Sigmoid colon (tissue), 7 donors: ENCODE data around the gene KRT38. TPM values are rescaled to one million over a fixed set of nuclear protein-coding genes. Genes with fewer than 3 reads are reported as not detected.

Experiments
- DNase-seq: peaks from one replicate; pipeline ENCODE4 v3.0.0-alpha.2; 2019
- H3K27ac ChIP-seq, 4 donors: fragments of 200-600 bp; sonication (generic); one replicate each; pipeline ENCODE4 v1.5.1; 2016 to 2019; ENCODE audit warnings: mild to moderate bottlenecking in 1 of 4
- H3K27me3 ChIP-seq, 3 donors: fragments of 200-600 bp; sonication (generic); one replicate each; pipeline ENCODE4 v1.5.1; 2019; ENCODE audit warnings: mild to moderate bottlenecking in 1 of 3
- H3K36me3 ChIP-seq, 4 donors: fragments of 200-600 bp; sonication (generic); one replicate each; pipeline ENCODE4 v1.5.1; 2016 to 2019
- H3K4me1 ChIP-seq, 4 donors: fragments of 200-600 bp; sonication (generic); one replicate each; pipeline ENCODE4 v1.5.1; 2017 to 2019
- H3K4me3 ChIP-seq, 4 donors: fragments of 200-600 bp; sonication (generic); one replicate each; pipeline ENCODE4 v1.5.1; 2017 to 2019; ENCODE audit warnings: mild to moderate bottlenecking in 2 of 4, moderate library complexity in 1 of 4
- H3K9me3 ChIP-seq, 4 donors: fragments of 200-600 bp in 3 of 4; sonication (generic) in 3 of 4; one replicate each; pipeline versions ENCODE4 v1.5.1 to v1.6.1; 2013 to 2019
- EP300 ChIP-seq, 4 donors: sonication (generic); formaldehyde crosslinking; IDR thresholded peaks; one replicate each; pipeline ENCODE4 v1.6.1; 2017; ENCODE audit warnings: antibody characterized with exemption in 4 of 4
- POLR2A ChIP-seq, 2 donors: fragments of 450-650 bp; IDR thresholded peaks; one replicate each; pipeline ENCODE4 v1.6.1; 2016; ENCODE audit warnings: antibody characterized with exemption in 2 of 2, mild to moderate bottlenecking in 2 of 2, moderate library complexity in 2 of 2
- POLR2AphosphoS5 ChIP-seq, 4 donors: sonication (generic); formaldehyde crosslinking; IDR thresholded peaks; one replicate each; pipeline ENCODE4 v1.6.1; 2017; ENCODE audit warnings: antibody characterized with exemption in 4 of 4
- WGBS, 2 donors: extraction: QIAGEN DNeasy Blood & Tissue Kit; methylation state at CpG; one replicate each; pipeline ENCODE4 v1.1.7; 2013; 5-methylcytosine and 5-hydroxymethylcytosine counted together
- intact Hi-C: fragments of 100-400 bp; cut with DNase I; formaldehyde crosslinking; loops from one replicate; pipeline ENCODE4 v1.15.1; 2023
- polyA plus RNA-seq, 3 donors: library from polyadenylated mRNA; stranded (reverse); fragments of 200-250 nt; gene quantifications; one replicate each; pipeline ENCODE4 v1.2.3, GENCODE V29; 2013
- total RNA-seq, 4 donors: library from RNA; depleted of rRNA; stranded (reverse); fragments of >200 nt; gene quantifications; one replicate each; pipeline ENCODE4 v1.1.0, GENCODE V29; 2016
- TF ChIP-seq, protein P1 (sequence below), 4 experiments: fragments of 450-650 bp in 3 of 4; fragments of 200-600 bp in 1 of 4; IDR thresholded peaks; one replicate each; pipeline ENCODE4 v1.5.1; 2016 to 2019; ENCODE audit warnings: antibody characterized with exemption in 4 of 4, mild to moderate bottlenecking in 3 of 4, moderate library complexity in 2 of 4
- donor health status: healthy with polysubstance abuse.
- donor health status: Bipolar disorder and iron deficiency.
- donor health status: healthy.

Gene KRT38
- total and polyA plus RNA-seq, 7 donors = not detected

DNA sequence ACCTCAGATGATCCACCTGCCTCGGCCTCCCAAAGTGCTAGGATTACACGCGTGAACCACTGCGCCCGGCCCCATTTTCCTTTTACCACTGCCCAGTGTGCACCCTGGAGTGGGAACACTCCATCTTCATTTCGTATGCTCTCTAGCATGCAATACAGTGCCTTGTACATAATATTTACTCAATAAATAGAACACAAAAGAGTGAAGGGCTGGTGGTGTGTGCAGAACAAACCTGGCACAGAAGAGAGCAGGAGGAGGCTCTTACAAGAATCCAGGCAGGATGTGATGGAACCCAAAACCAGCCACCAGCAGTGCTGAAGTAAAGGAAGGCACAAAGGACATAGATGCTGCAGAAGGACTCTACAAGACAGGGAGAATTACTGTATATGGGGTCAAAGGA lies 23.7 kb downstream of the KRT38 start:
- no peak overlapping the region for H3K27ac ChIP-seq
- intact Hi-C loops = no loop called here
- H3K36me3 ChIP-seq = no peaks in the 10 kb centered on the region
- no peak overlapping the region for H3K4me3 ChIP-seq
- DNase-seq = no peak
- no peak for TF ChIP-seq POLR2AphosphoS5 (IDR thresholded peaks at IDR 0.05)
- peaks cover 0 to 15% (median 3%) of the 10 kb centered on the region in 3 donors for H3K27me3 ChIP-seq
- no peaks in the 10 kb centered on the region for H3K9me3 ChIP-seq
- H3K4me1 ChIP-seq = peaks cover 0 to 17% (median 12%) of the 10 kb centered on the region in 4 donors
- WGBS, 2 donors = 94 to 96% methylated on average over 6 of the region's 6 CpGs

DNA sequence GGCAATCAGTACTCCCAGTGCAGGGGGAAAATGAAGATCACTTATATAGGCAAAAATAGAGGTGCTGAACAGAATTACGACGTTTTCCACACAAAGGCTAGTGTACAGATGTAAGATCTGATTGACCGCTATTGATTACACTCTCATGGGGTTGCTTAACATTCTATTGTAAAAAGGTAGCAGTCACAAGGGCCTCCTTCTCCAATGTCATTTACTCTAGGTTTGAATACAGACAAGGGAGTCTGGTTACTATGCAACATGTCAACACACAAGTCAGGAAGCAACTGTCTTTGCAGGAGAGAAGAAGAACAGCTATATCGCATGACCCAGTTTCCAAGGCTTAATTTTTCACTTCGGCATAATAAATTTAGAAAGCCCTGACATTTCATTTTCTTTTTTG lies 24.3 kb downstream of the KRT38 start:
- WGBS, 2 donors = 90 to 94% methylated on average over 5 of the region's 5 CpGs
- Histone ChIP-seq H3K4me1 (peaks cover 0 to 11% (median 6%) of the 10 kb centered on the region in 4 donors), H3K27ac (no peak overlapping the region), H3K27me3 (peaks cover 0 to 15% (median 3%) of the 10 kb centered on the region in 3 donors), H3K36me3 (no peaks in the 10 kb centered on the region), H3K9me3 (no peaks in the 10 kb centered on the region), H3K4me3 (no peak overlapping the region)
- intact Hi-C loops = no loop called here
- TF ChIP-seq POLR2AphosphoS5 (IDR thresholded peaks at IDR 0.05) (no peak), EP300 (IDR thresholded peaks at IDR 0.05) (no peak), POLR2A (IDR thresholded peaks at IDR 0.05) (no peak)
- TF ChIP-seq, protein P1, sequence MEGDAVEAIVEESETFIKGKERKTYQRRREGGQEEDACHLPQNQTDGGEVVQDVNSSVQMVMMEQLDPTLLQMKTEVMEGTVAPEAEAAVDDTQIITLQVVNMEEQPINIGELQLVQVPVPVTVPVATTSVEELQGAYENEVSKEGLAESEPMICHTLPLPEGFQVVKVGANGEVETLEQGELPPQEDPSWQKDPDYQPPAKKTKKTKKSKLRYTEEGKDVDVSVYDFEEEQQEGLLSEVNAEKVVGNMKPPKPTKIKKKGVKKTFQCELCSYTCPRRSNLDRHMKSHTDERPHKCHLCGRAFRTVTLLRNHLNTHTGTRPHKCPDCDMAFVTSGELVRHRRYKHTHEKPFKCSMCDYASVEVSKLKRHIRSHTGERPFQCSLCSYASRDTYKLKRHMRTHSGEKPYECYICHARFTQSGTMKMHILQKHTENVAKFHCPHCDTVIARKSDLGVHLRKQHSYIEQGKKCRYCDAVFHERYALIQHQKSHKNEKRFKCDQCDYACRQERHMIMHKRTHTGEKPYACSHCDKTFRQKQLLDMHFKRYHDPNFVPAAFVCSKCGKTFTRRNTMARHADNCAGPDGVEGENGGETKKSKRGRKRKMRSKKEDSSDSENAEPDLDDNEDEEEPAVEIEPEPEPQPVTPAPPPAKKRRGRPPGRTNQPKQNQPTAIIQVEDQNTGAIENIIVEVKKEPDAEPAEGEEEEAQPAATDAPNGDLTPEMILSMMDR (IDR thresholded peaks at IDR 0.05) = no peak
- DNase-seq = no peak

DNA sequence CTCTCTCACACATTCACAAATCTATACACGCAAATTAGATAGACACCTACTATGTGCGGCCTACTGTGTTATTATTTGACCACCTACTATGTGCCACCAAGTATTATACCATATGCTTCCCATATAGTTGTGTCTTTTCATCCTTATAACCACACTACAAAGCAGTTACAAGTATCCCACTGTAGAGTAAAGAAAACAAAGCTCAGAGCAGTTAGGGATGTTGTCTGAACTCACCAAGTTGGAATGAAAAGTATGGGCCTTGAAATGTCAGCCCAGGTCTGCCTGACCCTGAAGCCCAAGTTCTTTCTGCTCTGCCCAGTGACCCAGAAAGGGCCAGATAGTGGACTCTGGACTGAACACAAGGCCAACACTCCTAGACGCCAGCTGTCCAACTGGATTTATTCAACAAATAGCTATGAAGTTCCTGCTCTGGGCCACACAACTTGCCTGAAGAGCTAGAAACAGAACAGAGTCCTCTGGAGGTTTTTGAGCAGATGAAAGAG lies 24.9 kb downstream of the KRT38 start:
- Histone ChIP-seq H3K4me1 (peaks cover 0 to 7% (median under 1%) of the 10 kb centered on the region in 4 donors), H3K27ac (no peak overlapping the region), H3K4me3 (no peak overlapping the region), H3K27me3 (peaks cover 0 to 15% (median 3%) of the 10 kb centered on the region in 3 donors), H3K36me3 (no peaks in the 10 kb centered on the region), H3K9me3 (no peaks in the 10 kb centered on the region)
- intact Hi-C loops = no loop called here
- TF ChIP-seq POLR2A (IDR thresholded peaks at IDR 0.05) (no peak), POLR2AphosphoS5 (IDR thresholded peaks at IDR 0.05) (no peak), EP300 (IDR thresholded peaks at IDR 0.05) (no peak)
- TF ChIP-seq, protein P1 (IDR thresholded peaks at IDR 0.05) = no peak
- DNase-seq = no peak
- 68 to 81% methylated on average over 3 of the region's 3 CpGs for WGBS, 2 donors

DNA sequence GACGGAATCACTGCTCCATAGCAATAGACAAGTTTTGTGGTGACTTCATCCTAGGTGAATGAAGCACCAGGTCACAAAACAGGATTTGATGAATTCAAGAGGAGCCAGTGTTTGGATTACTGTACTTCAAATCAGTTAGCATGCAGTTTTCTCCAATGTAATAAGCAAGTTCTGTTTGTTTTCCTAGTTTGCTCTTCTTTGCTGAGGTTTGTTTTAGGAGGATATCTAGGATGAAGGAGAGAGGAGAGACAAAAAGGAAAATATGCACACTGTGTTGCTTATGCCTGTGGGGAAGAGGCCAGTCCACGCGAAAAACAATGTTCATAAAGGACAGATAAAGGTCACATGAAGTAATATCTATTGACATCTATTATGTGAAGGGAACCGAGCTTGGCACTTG lies 25.4 kb downstream of the KRT38 start:
- Histone ChIP-seq H3K9me3 (no peaks in the 10 kb centered on the region), H3K4me1 (peaks cover 0 to 7% (median 0%) of the 10 kb centered on the region in 4 donors), H3K36me3 (no peaks in the 10 kb centered on the region), H3K27me3 (peaks cover 0 to 15% (median 3%) of the 10 kb centered on the region in 3 donors), H3K27ac (no peak overlapping the region), H3K4me3 (no peak overlapping the region)
- no peak for DNase-seq
- no peak for TF ChIP-seq POLR2AphosphoS5 (IDR thresholded peaks at IDR 0.05)
- TF ChIP-seq, protein P1 (IDR thresholded peaks at IDR 0.05) = no peak
- 80 to 88% methylated on average over 4 of the region's 4 CpGs for WGBS, 2 donors
- intact Hi-C loops = no loop called here

DNA sequence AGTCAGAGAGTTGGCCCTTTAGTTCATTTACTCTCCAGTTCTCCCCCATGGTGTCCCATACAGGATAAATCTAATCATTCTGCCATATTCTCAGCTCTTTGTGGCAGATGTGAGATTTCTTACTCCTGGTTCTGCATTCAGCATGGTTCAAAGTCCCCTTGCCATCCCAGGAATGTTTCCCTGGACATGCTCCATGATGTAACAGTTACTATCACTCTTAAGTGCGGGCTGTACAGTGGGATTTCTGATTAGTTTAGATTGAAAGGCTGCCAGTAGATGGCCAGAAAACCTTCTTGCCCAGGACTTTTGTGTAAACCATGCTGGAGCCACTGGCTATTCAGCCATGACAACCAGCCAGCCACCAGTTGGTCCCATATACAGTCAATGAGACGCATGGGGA lies 26.8 kb downstream of the KRT38 start:
- 91 to 96% methylated on average over 2 of the region's 2 CpGs for WGBS, 2 donors
- peaks cover 0 to 10% (median 3%) of the 10 kb centered on the region in 3 donors for H3K27me3 ChIP-seq
- no peak for DNase-seq
- peaks cover 0 to 7% (median 0%) of the 10 kb centered on the region in 4 donors for H3K4me1 ChIP-seq
- no peaks in the 10 kb centered on the region for H3K9me3 ChIP-seq
- no peaks in the 10 kb centered on the region for H3K36me3 ChIP-seq
- no peak for TF ChIP-seq EP300 (IDR thresholded peaks at IDR 0.05)
- TF ChIP-seq POLR2A (IDR thresholded peaks at IDR 0.05) = no peak
- no peak for TF ChIP-seq POLR2AphosphoS5 (IDR thresholded peaks at IDR 0.05)
- TF ChIP-seq, protein P1 (IDR thresholded peaks at IDR 0.05) = no peak
- intact Hi-C loops = no loop called here
- H3K4me3 ChIP-seq = no peak overlapping the region
- H3K27ac ChIP-seq = no peak overlapping the region
